Stimulated activated CD8-positive, alpha-beta memory T cell treated with anti-CD3 and anti-CD28 coated beads, Interleukin-12 subunit alpha, Interleukin-12 subunit beta, amount 100 ng/mL, for 24 hours (primary cell): ENCODE measurements around the gene IGSF3.
"Not testable (repeated sequence)": the region's sequence is repeated elsewhere in the genome, so short reads cannot be mapped to it uniquely, and the experiment has no call there.

ENCODE experiments used
- DNase-seq: peaks from one replicate; pipeline ENCODE4 v3.0.0-alpha.2; 2020; ENCODE audit errors: extremely low read depth

The IGSF3 gene

GRCh38 chr1:116596742-116597307, 70.7 kb downstream of the IGSF3 start:
- DNase-seq = not testable (repeated sequence)

- not testable (repeated sequence) for DNase-seq
These were observed 71.4 kb downstream of the IGSF3 start for GRCh38 chr1:116595946-116596741.

DNA sequence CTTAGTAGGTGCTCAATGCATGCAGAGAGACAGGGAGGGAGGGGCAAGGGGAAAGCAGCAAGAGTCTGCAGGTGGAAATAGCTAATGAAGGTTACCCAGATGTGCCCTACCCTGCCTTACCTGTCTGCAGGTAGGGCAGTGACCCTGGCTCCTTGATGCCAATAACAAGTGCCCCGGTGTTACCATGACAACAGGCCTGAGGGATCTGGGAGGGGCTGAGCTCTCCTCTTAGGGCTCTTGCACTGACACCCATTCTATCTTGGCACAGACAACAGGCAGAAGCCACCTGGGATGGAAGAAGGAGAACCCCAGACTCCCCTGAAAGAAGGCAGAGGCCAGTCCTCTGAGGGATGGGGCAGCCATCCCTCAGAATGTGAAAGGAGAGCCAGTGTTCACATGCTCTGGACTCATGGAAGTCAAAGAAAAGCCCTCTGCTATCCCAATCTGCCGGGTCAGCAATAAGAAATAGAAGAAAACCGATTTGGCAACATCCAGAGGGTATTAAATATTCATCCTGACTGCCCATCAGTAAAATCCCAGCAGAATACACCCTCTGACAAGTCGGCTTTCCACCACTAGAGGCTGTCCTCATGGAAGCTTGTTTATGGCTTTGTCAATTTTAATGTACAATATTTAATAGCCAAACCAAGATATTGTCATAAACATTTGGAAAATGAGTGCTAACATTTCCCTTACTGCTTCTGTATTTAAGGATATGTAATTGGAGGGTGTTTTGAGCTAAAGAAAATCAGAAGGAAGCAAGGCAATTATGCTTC, 72.3 kb downstream of the IGSF3 start:
- DNase-seq = not testable (repeated sequence)

DNA sequence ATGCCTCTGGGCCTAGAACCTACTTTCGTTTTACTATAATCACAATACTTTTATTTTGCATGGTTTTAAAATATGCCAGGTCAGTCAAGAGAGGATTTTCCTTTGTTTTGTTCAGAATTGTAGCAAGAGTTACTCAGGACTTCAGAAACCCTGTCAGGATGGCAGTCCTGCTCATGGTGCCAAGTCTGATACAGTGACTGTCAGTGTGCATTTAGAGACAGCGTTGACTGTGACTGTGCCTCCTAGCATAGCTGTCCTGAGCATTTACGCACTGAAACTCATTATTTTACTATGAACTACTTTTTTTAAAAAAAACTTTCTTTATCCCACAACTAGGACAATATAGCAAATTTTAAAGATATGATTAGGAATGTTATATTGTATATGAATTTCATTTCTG, 73.6 kb downstream of the IGSF3 start:
- DNase-seq = not testable (repeated sequence)

- not testable (repeated sequence) for DNase-seq
These were observed 74.1 kb downstream of the IGSF3 start for GRCh38 chr1:116593401-116593800.

- not testable (repeated sequence) for DNase-seq
These were observed 75.5 kb downstream of the IGSF3 start for GRCh38 chr1:116591951-116592605.

DNA sequence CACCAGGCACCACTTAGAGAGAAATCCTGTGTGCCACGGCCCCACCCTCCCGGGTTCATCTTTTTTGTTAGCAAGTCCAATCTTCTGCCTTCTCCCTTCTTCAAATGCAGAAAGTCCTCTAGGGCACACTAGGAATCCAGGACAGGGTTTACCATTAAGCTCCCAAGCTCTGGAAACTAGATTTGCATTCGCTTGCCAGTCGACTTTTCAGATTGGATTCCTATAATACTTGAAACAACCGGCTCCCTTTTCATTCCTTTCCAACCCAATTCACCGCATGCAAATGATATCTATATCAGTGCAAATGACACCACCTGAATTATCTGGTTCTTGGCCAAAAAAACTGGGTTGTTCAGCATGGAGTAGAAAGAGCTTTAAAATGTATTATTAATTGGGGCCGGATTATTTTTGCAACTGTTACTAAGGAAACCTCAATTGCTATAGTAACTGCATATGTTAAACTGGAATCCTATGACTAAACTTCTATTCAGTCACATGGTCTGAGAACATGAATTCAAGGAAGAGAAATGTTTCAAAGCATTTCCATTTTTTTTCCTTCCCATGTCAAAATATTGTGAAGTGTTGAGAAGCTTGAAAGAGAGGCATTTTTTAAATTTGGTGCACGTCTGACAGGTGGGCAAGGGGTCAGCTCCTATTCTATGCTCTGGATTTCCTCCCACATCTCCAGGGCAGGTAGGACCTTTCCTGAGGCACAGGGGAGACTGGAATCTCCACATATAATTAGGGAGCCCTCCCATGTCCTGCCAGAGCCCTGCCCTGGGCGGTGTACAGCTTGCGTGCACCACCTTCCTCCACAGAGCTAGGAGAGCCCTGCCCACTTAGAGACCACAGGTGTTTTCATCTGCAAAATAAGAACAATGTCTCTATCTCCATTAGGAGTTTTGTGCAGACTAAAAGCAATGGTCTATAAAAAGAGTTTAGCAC, 76.3 kb downstream of the IGSF3 start:
- not testable (repeated sequence) for DNase-seq

- not testable (repeated sequence) for DNase-seq
These were observed 77.1 kb downstream of the IGSF3 start for GRCh38 chr1:116590359-116591005.

DNA sequence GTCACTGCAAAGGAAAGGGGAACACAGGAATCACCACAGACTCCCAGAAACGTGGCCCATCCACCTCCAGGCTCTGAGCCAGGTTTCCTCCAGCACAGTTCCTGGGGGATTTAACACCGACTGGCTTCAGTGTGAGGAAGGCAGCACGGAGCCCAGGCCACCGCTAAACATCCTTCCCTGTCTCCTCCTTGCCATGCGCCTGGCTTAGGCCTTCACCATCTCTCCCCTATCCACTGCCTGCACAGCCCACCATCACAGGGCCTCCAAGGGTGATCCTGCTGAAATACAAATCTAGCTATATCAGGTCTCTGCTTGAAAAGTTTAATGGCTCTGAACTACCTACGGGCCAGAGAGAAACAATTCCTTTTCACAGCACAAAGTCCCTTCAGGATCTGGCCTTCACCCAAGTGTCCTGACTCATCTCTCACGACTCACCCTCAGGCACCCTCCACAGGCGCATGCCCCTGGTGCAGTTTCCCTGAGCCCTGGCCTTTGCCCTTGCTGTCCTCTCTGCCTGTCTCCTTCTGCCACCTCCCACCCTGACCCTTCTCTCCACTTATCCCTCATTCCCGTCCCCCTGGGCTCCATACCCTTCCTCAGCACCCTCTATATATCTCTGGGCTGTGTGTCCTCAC, 78.3 kb downstream of the IGSF3 start:
- not testable (repeated sequence) for DNase-seq

- DNase-seq = no peak
These were observed 79.9 kb downstream of the IGSF3 start for GRCh38 chr1:116587501-116588227.

GRCh38 chr1:116586741-116587143, 80.8 kb downstream of the IGSF3 start:
- DNase-seq = no peak

GRCh38 chr1:116585886-116586285, 81.6 kb downstream of the IGSF3 start:
- DNase-seq = no peak

- DNase-seq = no peak
These were observed 86.1 kb downstream of the IGSF3 start for GRCh38 chr1:116581323-116581885.

DNA sequence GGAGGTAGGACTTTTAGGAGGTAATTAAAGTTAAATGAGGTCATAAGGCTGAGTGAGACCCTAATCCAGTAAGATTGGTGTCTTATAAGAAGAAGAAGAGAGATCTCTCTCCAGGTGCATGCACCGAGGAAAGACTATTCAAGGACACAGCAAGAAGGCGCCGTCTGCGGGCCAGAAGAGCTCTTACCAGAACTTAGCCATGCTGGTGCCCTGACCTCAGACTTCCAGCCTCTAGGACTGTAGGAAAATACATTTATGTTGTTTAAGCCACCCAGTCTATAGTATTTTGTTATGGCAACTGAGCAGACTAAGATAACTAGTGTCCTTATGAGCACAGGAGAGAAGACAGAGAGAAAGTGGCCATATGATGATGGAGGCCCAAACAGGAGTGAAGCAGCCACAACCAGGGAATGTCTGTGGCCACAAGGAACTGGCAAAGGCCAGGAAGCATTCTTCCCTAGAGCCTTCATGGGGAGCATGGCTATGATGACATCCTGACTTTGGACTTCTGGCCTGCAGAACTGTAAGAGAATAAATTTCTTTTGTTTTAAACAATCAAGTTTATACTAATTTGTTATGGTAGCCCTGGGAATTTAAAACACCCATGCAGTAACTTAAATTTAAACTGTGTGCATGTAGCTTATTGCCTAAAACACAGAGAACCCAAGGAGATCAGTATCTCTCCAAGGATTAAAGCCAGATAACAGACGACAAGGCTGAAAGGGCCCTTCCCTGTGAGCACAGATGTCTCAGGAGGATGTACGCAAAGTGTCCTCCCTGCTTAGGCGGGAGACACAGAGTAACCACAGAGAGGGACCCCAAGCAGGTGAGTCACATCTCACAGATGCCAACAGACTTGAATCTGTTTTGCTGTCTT, 86.8 kb downstream of the IGSF3 start:
- no peak for DNase-seq

GRCh38 chr1:116579259-116579875, 88.2 kb downstream of the IGSF3 start:
- no peak for DNase-seq

DNA sequence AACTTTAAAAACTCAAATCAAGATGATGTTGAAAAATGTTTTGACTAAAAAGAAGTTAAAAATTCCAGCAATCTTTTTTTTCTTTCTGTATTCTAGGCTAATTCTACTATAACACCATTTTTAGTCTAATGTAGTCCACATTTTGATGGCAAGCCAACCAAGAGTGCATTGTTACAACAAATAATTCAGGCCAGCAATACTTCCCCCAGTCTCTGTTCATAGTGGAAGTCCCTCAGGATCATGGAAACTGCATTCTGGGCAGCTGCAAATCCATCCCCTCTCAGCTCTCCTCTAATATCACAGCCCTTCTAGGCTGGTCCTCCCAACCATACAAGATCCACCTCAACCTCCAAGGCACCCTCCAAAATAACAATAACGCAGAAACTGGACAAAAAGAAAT, 89.0 kb downstream of the IGSF3 start:
- DNase-seq = no peak

- no peak for DNase-seq
These were observed 89.7 kb downstream of the IGSF3 start for GRCh38 chr1:116577759-116578314.
